Measurements from ENCODE around the gene NRXN3.

DNA sequence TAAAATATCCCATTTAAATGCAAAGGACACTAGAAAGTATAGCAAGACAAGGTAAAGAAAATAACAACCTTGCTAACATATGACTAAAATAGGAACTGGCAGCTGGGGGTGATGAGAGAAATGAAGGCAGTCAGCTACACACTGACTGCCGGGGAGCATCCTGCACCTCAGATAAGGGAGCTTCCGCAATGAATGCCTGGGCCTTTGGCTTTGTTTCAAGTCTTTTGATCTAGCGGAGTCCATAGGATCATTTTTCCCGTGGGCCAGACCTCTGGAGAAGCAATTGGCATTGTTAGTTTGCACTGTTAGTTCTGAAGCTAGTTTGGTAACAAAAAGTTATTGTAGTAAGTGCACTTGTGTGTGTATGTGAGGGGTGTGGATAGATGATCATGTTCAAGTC is 1401.2 kb downstream of the NRXN3 start:
- no peak for TF ChIP-seq CTCF (IDR thresholded peaks at IDR 0.05)
- no peak for TF ChIP-seq POLR2A (IDR thresholded peaks at IDR 0.05)

Data from body of pancreas (tissue), 4 donors.